Measurements from ENCODE around the gene STK38L. TPM values are rescaled to one million over a fixed set of nuclear protein-coding genes. Genes with fewer than 3 reads are reported as not detected.

Gene STK38L
- total and polyA plus RNA-seq, 10 of the 15 experiments (the other 5 are each of a cell fraction or from before 2014, with no cell fraction given) = 43.0 to 154 (median 115) TPM

- Histone ChIP-seq H4K20me1 (ENCODE audit: control insufficient read depth, insufficient read depth) (no peaks in the 10 kb centered on the region), H3K9me3 (replicated peaks; ENCODE audit: control insufficient read depth, insufficient read depth, low read length) (no peaks in the 10 kb centered on the region), H3K4me3 (peak overlapping the region; percentile 85), H3K4me1 (ENCODE audit: control insufficient read depth, insufficient read depth, low read length) (peaks cover 41% of the 10 kb centered on the region), H3K4me2 (ENCODE audit: control insufficient read depth, insufficient read depth) (peak overlapping the region; percentile 100), H3K27me3 (replicated peaks in 1 of 2; ENCODE audit: control insufficient read depth in 2 of 2, insufficient read depth in 2 of 2, low read length in 1 of 2) (no peaks in the 10 kb centered on the region), H2AFZ (ENCODE audit: control insufficient read depth, low read depth, low read length) (peak overlapping the region; percentile 86), H3K9ac (ENCODE audit: control insufficient read depth, insufficient read depth, low read length) (peak overlapping the region; percentile 91), H3K79me2 (ENCODE audit: control insufficient read depth, insufficient read depth, low read length) (peaks cover 49% of the 10 kb centered on the region), H3K36me3 (ENCODE audit: control insufficient read depth in 2 of 2, insufficient read depth in 2 of 2, low read length in 1 of 2) (no peaks in the 10 kb centered on the region), H3K27ac (ENCODE audit: control insufficient read depth, insufficient read depth) (peak overlapping the region; percentile 89)
- ChIA-PET CTCF (interaction anchor here (0.6 to 9.0 kb wide), 7 partner anchors 13 to 360 kb away, joined by 3 to 61 read pairs (median 4); no protein-coding TSS in a partner anchor), POLR2A (interaction anchor here (0.6 to 4.1 kb wide), 8 partner anchors 11 to 316 kb away, joined by 3 to 20 read pairs (median 4); partner anchors contain the start of gene STK38L), SMC1A (ENCODE audit: uncharacterized antibody, unreplicated experiment) (interaction anchor here (0.6 to 20.9 kb wide), 20 partner anchors 11 to 317 kb away, joined by 3 to 207 read pairs (median 4); partner anchors contain the start of genes MED21 and TM7SF3), RAD21 (ENCODE audit: unreplicated experiment) (interaction anchor here (0.6 to 5.5 kb wide), 7 partner anchors 11 to 109 kb away, joined by 3 to 36 read pairs (median 6); no protein-coding TSS in a partner anchor)
- FAIRE-seq = no peak
- in situ Hi-C loops (cut with MboI) = no loop called here
- no TSS peak for BruUV-seq (replicated peaks)
- 0% methylated on average over 7 of the region's 7 CpGs for WGBS (ENCODE audit: insufficient coverage, insufficient replicate concordance, low lambda C conversion rate, missing lambda C conversion rate)
- ATAC-seq = peak; percentile 62
- DNase-seq (ENCODE audit: low read depth, low spot score) = peak; percentile 76
- intact Hi-C loops (cut with micrococcal nuclease; ENCODE audit: unreplicated experiment) = loop anchor here (5.0 kb wide), 1 partner anchor 371 kb away; no protein-coding TSS in a partner anchor
- TF ChIP-seq NFIC (IDR thresholded peaks at IDR 0.05; ENCODE audit: low read depth, low read length) (peak; percentile 32; the same call in 1 of the 2 replicates), SMAD5 (IDR thresholded peaks at IDR 0.05; ENCODE audit: low read depth) (no peak), POLR2AphosphoS2 (IDR thresholded peaks at IDR 0.05; ENCODE audit: low read depth, low read length) (no peak), IRF4 (IDR thresholded peaks at IDR 0.05; ENCODE audit: low read depth, low read length) (0 out of 2 replicates have a peak, but pooled peaks have one; percentile 26), KDM1A (IDR thresholded peaks at IDR 0.05; ENCODE audit: borderline replicate concordance) (no peak), POLR2A (IDR thresholded peaks at IDR 0.05; ENCODE audit: low read depth, low read length) (no peak), LARP7 (IDR thresholded peaks at IDR 0.05) (no peak), JUNB (IDR thresholded peaks at IDR 0.05) (peak; percentile 55; the same call in 1 of the 2 replicates), RAD21 (IDR thresholded peaks at IDR 0.05; ENCODE audit: insufficient read depth, low read depth, low read length) (no peak), EZH2 (IDR thresholded peaks at IDR 0.05; ENCODE audit: borderline replicate concordance, control insufficient read depth, low read depth, low read length) (no peak), PML (IDR thresholded peaks at IDR 0.05; ENCODE audit: low read length) (peak; percentile 30; the same call in 1 of the 2 replicates), JUND (IDR thresholded peaks at IDR 0.05; ENCODE audit: low read depth, low read length) (no peak), EP300 (IDR thresholded peaks at IDR 0.05; ENCODE audit: borderline replicate concordance in 1 of 2, control insufficient read depth in 1 of 2, low read depth in 2 of 2, low read length in 2 of 2) (peak; percentile 13 to 39; a peak in 1 of 4 replicates), SIX5 (IDR thresholded peaks at IDR 0.05; ENCODE audit: low read depth, low read length, severe bottlenecking) (no peak), IKZF1 (conservative IDR thresholded peaks at IDR 0.05) (peak; percentile 55), NFYB (IDR thresholded peaks at IDR 0.05; ENCODE audit: insufficient read depth, low read depth, low read length) (no peak), CHD2 (IDR thresholded peaks at IDR 0.05; ENCODE audit: borderline replicate concordance, low read depth, low read length) (no peak), ZNF274 (IDR thresholded peaks at IDR 0.05; ENCODE audit: insufficient read depth, insufficient read length) (no peak)
- TF ChIP-seq, protein P1, sequence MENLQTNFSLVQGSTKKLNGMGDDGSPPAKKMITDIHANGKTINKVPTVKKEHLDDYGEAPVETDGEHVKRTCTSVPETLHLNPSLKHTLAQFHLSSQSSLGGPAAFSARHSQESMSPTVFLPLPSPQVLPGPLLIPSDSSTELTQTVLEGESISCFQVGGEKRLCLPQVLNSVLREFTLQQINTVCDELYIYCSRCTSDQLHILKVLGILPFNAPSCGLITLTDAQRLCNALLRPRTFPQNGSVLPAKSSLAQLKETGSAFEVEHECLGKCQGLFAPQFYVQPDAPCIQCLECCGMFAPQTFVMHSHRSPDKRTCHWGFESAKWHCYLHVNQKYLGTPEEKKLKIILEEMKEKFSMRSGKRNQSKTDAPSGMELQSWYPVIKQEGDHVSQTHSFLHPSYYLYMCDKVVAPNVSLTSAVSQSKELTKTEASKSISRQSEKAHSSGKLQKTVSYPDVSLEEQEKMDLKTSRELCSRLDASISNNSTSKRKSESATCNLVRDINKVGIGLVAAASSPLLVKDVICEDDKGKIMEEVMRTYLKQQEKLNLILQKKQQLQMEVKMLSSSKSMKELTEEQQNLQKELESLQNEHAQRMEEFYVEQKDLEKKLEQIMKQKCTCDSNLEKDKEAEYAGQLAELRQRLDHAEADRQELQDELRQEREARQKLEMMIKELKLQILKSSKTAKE (IDR thresholded peaks at IDR 0.05; ENCODE audit: low read depth, poor library complexity, severe bottlenecking) = peak; percentile 10
Observed at GRCh38 chr12:27331291-27331926, 87.3 kb downstream of the STK38L start.

Data from GM12878 (cell line).